WTC11 (cell line): ENCODE measurements around the gene ANKLE2. TPM values are rescaled to one million over a fixed set of nuclear protein-coding genes. Genes with fewer than 3 reads are reported as not detected.

Experiments
- ATAC-seq: fragments of 200-7000 bp; cut with Tn5 transposase; 2 replicates; pipeline ENCODE4 v1.10.0; 2021; ENCODE audit warnings: mild to moderate bottlenecking, moderate library complexity
- CTCF ChIA-PET: fragments of 300-600 bp; sonication (Branson Sonifier 250); formaldehyde crosslinking; loops from one replicate; lab custom pipeline; 2021; ENCODE audit warnings: antibody characterized with exemption; lab: Charles Lee
- POLR2A ChIA-PET: fragments of 350-600 bp; sonication (Branson Sonifier 250); formaldehyde crosslinking; loops from one replicate; lab custom pipeline; 2021; ENCODE audit warnings: antibody characterized with exemption; lab: Charles Lee
- DNase-seq: peaks from one replicate; pipeline ENCODE4 v3.0.0; 2021; ENCODE audit warnings: low spot score
- H3K27ac Mint-ChIP-seq: 2 replicates; pipeline ENCODE4 v1.8.0; 2021; ENCODE audit warnings: mixed read lengths
- H3K27me3 Mint-ChIP-seq: 2 replicates; pipeline ENCODE4 v1.8.0; 2021; ENCODE audit warnings: low read depth, mild to moderate bottlenecking, moderate library complexity, mixed read lengths
- H3K36me3 Mint-ChIP-seq: 2 replicates; pipeline ENCODE4 v1.8.0; 2021; ENCODE audit warnings: mixed read lengths
- H3K4me1 Mint-ChIP-seq: 2 replicates; pipeline ENCODE4 v1.8.0; 2022; ENCODE audit warnings: mixed read lengths
- H3K4me3 Mint-ChIP-seq: 2 replicates; pipeline ENCODE4 v1.8.0; 2021; ENCODE audit warnings: mild to moderate bottlenecking, moderate library complexity, mixed read lengths
- H3K9me3 Mint-ChIP-seq: 2 replicates; pipeline ENCODE4 v1.8.0; 2021; ENCODE audit warnings: mixed read lengths
- ATF1 ChIP-seq: sonication (generic); formaldehyde crosslinking; IDR thresholded peaks from 2 replicates; pipeline ENCODE4 v1.8.1; 2023; ENCODE audit warnings: mild to moderate bottlenecking, moderate library complexity, missing genetic modification reagents
- ATF6 ChIP-seq: sonication (generic); formaldehyde crosslinking; IDR thresholded peaks from 2 replicates; pipeline ENCODE4 v1.8.1; 2023; ENCODE audit warnings: mild to moderate bottlenecking, missing genetic modification reagents
- CBFB ChIP-seq: sonication (generic); formaldehyde crosslinking; IDR thresholded peaks from 2 replicates; pipeline ENCODE4 v1.8.1; 2022; ENCODE audit warnings: mild to moderate bottlenecking, low read depth, missing genetic modification reagents
- E2F4 ChIP-seq: sonication (generic); formaldehyde crosslinking; IDR thresholded peaks from 2 replicates; pipeline ENCODE4 v1.8.1; 2022; ENCODE audit warnings: low read depth, mild to moderate bottlenecking, moderate library complexity, missing genetic modification reagents, borderline replicate concordance
- ETV6 ChIP-seq: sonication (generic); formaldehyde crosslinking; IDR thresholded peaks from 2 replicates; pipeline ENCODE4 v1.8.1; 2022; ENCODE audit warnings: mild to moderate bottlenecking, missing genetic modification reagents
- FOXJ3 ChIP-seq: sonication (generic); formaldehyde crosslinking; IDR thresholded peaks from 2 replicates; pipeline ENCODE4 v1.9.0; 2021; ENCODE audit warnings: missing genetic modification reagents, mild to moderate bottlenecking, borderline replicate concordance
- FOXP4 ChIP-seq: sonication (generic); formaldehyde crosslinking; IDR thresholded peaks from 2 replicates; pipeline ENCODE4 v1.8.0; 2022; ENCODE audit warnings: mild to moderate bottlenecking, missing genetic modification reagents
- HMGXB4 ChIP-seq: sonication (generic); formaldehyde crosslinking; IDR thresholded peaks from 2 replicates; pipeline ENCODE4 v1.8.1; 2023; ENCODE audit warnings: mild to moderate bottlenecking, moderate library complexity, missing genetic modification reagents
- MYBL2 ChIP-seq: sonication (generic); formaldehyde crosslinking; IDR thresholded peaks from 2 replicates; pipeline ENCODE4 v1.8.1; 2023; ENCODE audit warnings: mild to moderate bottlenecking, moderate library complexity, missing genetic modification reagents
- NFE2L1 ChIP-seq: sonication (generic); formaldehyde crosslinking; IDR thresholded peaks from 2 replicates; pipeline ENCODE4 v1.8.1; 2023; ENCODE audit warnings: missing genetic modification reagents
- NR1H2 ChIP-seq: sonication (generic); formaldehyde crosslinking; IDR thresholded peaks from 2 replicates; pipeline ENCODE4 v1.9.0; 2021; ENCODE audit warnings: mild to moderate bottlenecking, moderate library complexity, missing genetic modification reagents
- OVOL2 ChIP-seq: fragments of 250-450 bp; sonication (Bioruptor Pico); IDR thresholded peaks from 2 replicates; pipeline ENCODE4 v1.9.0; 2021; ENCODE audit warnings: mild to moderate bottlenecking, borderline replicate concordance
- PRDM15 ChIP-seq: sonication (generic); formaldehyde crosslinking; IDR thresholded peaks from 2 replicates; pipeline ENCODE4 v1.8.0; 2022; ENCODE audit warnings: missing genetic modification reagents
- SMAD3 ChIP-seq: sonication (generic); formaldehyde crosslinking; IDR thresholded peaks from 2 replicates; pipeline ENCODE4 v1.8.0; 2022; ENCODE audit warnings: missing genetic modification reagents, mild to moderate bottlenecking, borderline replicate concordance
- SOX15 ChIP-seq: fragments of 250-450 bp; sonication (Bioruptor Pico); IDR thresholded peaks from 2 replicates; pipeline ENCODE4 v1.9.0; 2021; ENCODE audit warnings: mild to moderate bottlenecking
- ZBTB43 ChIP-seq: sonication (generic); formaldehyde crosslinking; IDR thresholded peaks from 2 replicates; pipeline ENCODE4 v1.8.1; 2023; ENCODE audit warnings: mild to moderate bottlenecking, missing genetic modification reagents
- ZNF317 ChIP-seq: sonication (generic); formaldehyde crosslinking; IDR thresholded peaks from 2 replicates; pipeline ENCODE4 v1.8.1; 2023; ENCODE audit warnings: low read depth, mild to moderate bottlenecking, moderate library complexity, missing genetic modification reagents, borderline replicate concordance
- ZNF396 ChIP-seq: fragments of 250-450 bp; sonication (Bioruptor Pico); IDR thresholded peaks from 2 replicates; pipeline ENCODE4 v1.8.0; 2021; ENCODE audit warnings: mild to moderate bottlenecking, moderate library complexity, borderline replicate concordance
- ZNF423 ChIP-seq: fragments of 250-450 bp; sonication (Bioruptor Pico); IDR thresholded peaks from 2 replicates; pipeline ENCODE4 v2.1.2; 2022; ENCODE audit warnings: mild to moderate bottlenecking, moderate library complexity
- total RNA-seq: library from RNA; stranded (reverse); gene quantifications from 3 replicates; pipeline ENCODE4 v1.2.3, GENCODE V29; 2021

The ANKLE2 gene
- total RNA-seq, 1 experiment from 2014 or later: 63.8 TPM

- peak; percentile 64 for TF ChIP-seq HMGXB4 (CRISPR knock-in tag)
- peak; percentile 24; the same call in 1 of the 2 replicates for TF ChIP-seq E2F4 (CRISPR knock-in tag)
- TF ChIP-seq MYBL2 (CRISPR knock-in tag): peak; percentile 68; the same call in 1 of the 2 replicates
- peak; percentile 55; the same call in 1 of the 2 replicates for TF ChIP-seq ZNF317 (CRISPR knock-in tag)
- TF ChIP-seq NR1H2: no peak
- TF ChIP-seq ATF6: no peak
- TF ChIP-seq ETV6 (CRISPR knock-in tag): peak; percentile 90
- TF ChIP-seq SOX15 (CRISPR knock-in tag): no peak
- peak; percentile 84 for TF ChIP-seq FOXP4 (CRISPR knock-in tag)
These were observed 51.1 kb downstream of the ANKLE2 start, which contains the start of gene PGAM5 (continued) for GRCh38 chr12:132710405-132711079.

GRCh38 chr12:132710043-132710404, 51.6 kb downstream of the ANKLE2 start:
- peak overlapping the region; percentile 81 for H3K27ac Mint-ChIP-seq
- ChIA-PET POLR2A (interaction anchor here (0.6 kb wide), 1 partner anchor 13 kb away, joined by 4 read pairs; no protein-coding TSS in a partner anchor), CTCF (interaction anchor here (1.1 kb wide), 1 partner anchor 92 kb away, joined by 3 read pairs; the partner anchor contains the start of gene P2RX2)
- peaks cover 10% of the 10 kb centered on the region for H3K9me3 Mint-ChIP-seq
- H3K4me3 Mint-ChIP-seq: peak overlapping the region; percentile 90
- peaks cover 11% of the 10 kb centered on the region for H3K36me3 Mint-ChIP-seq
- H3K27me3 Mint-ChIP-seq: no peaks in the 10 kb centered on the region
- peak; percentile 44 for DNase-seq
- peak; percentile 57 for ATAC-seq
- peaks cover 11% of the 10 kb centered on the region; the same call in 1 of the 2 replicates for H3K4me1 Mint-ChIP-seq
- TF ChIP-seq CBFB (CRISPR knock-in tag): no peak
- peak; percentile 5; the same call in 1 of the 2 replicates for TF ChIP-seq PRDM15
- TF ChIP-seq FOXP4 (CRISPR knock-in tag): no peak
- TF ChIP-seq ZNF423 (CRISPR knock-in tag): no peak
- TF ChIP-seq ZBTB43 (CRISPR knock-in tag): 0 out of 2 replicates have a peak, but pooled peaks have one; percentile 34
- TF ChIP-seq OVOL2 (CRISPR knock-in tag): no peak
- no peak for TF ChIP-seq ZNF396 (CRISPR knock-in tag)
- TF ChIP-seq ATF1: no peak
- peak; percentile 36; the same call in 1 of the 2 replicates for TF ChIP-seq NFE2L1 (CRISPR knock-in tag)
- no peak for TF ChIP-seq SMAD3 (CRISPR knock-in tag)
- TF ChIP-seq FOXJ3: no peak
